Spleen (tissue), 11 donors: ENCODE results near the gene NLK. TPM values are rescaled to one million over a fixed set of nuclear protein-coding genes. Genes with fewer than 3 reads are reported as not detected.
A peak's percentile ranks its signal among the peaks of the same experiment; 100 is the strongest.

ENCODE experiments used
- DNase-seq: peaks from one replicate; pipeline ENCODE4 v3.0.0-alpha.2; 2020
- H3K27ac ChIP-seq, 8 donors: fragments of 200-600 bp; sonication (generic) in 7 of 8; 1 replicate in 4 of 8; 2 replicates in 4 of 8; pipeline versions ENCODE4 v1.5.0 to v1.8.0; 2016 to 2021; ENCODE audit warnings: inconsistent platforms in 4 of 8, mild to moderate bottlenecking in 4 of 8, moderate library complexity in 1 of 8
- H3K27me3 ChIP-seq, 7 donors: fragments of 200-600 bp; sonication (generic) in 6 of 7; replicated peaks in 1 of 7; 1 replicate in 4 of 7; 2 replicates in 3 of 7; pipeline versions ENCODE4 v1.5.0 to v1.8.0; 2016 to 2021; ENCODE audit warnings: inconsistent platforms in 3 of 7, mild to moderate bottlenecking in 1 of 7
- H3K36me3 ChIP-seq, 6 donors: fragments of 200-600 bp; sonication (generic) in 5 of 6; 1 replicate in 4 of 6; 2 replicates in 2 of 6; pipeline versions ENCODE4 v1.5.0 to v1.8.0; 2016 to 2021; ENCODE audit warnings: inconsistent platforms in 2 of 6
- H3K4me1 ChIP-seq, 6 donors: fragments of 200-600 bp; sonication (generic) in 5 of 6; 1 replicate in 3 of 6; 2 replicates in 3 of 6; pipeline versions ENCODE4 v1.5.0 to v1.8.0; 2016 to 2021; ENCODE audit warnings: inconsistent platforms in 3 of 6
- H3K4me3 ChIP-seq, 8 donors: fragments of 200-600 bp; sonication (generic) in 7 of 8; 1 replicate in 4 of 8; 2 replicates in 4 of 8; pipeline versions ENCODE4 v1.5.0 to v1.8.0; 2016 to 2021; ENCODE audit warnings: inconsistent platforms in 4 of 8, mild to moderate bottlenecking in 4 of 8, moderate library complexity in 2 of 8
- H3K9me3 ChIP-seq, 8 donors: fragments of 200-600 bp; sonication (generic) in 7 of 8; 1 replicate in 4 of 8; 2 replicates in 4 of 8; pipeline versions ENCODE4 v1.5.0 to v1.8.0; 2016 to 2021; ENCODE audit warnings: inconsistent platforms in 4 of 8
- CTCF ChIP-seq, 11 experiments: fragments of 200-600 bp in 7 of 11; fragments of 450-650 bp in 4 of 11; sonication (generic) in 4 of 11; IDR thresholded peaks in 8 of 11; conservative IDR thresholded peaks in 3 of 11; 1 replicate in 7 of 11; 2 replicates in 4 of 11; pipeline versions ENCODE4 v1.4.0 to v1.8.0; 2016 to 2021; ENCODE audit warnings: antibody characterized with exemption in 11 of 11, inconsistent platforms in 4 of 11, mild to moderate bottlenecking in 1 of 11
- POLR2A ChIP-seq, 3 donors: fragments of 450-650 bp; IDR thresholded peaks; one replicate each; pipeline ENCODE4 v1.5.1; 2017; ENCODE audit warnings: antibody characterized with exemption in 3 of 3, mild to moderate bottlenecking in 1 of 3
- POLR2AphosphoS5 ChIP-seq, 3 donors: sonication (generic); formaldehyde crosslinking; IDR thresholded peaks; one replicate each; pipeline ENCODE4 v1.5.1; 2017; ENCODE audit warnings: antibody characterized with exemption in 3 of 3
- WGBS, 5 donors: extraction: QIAGEN DNeasy Blood & Tissue Kit in 3 of 5; methylation state at CpG; one replicate each; pipeline versions ENCODE4 v1.1.5 to v1.1.7; 2013 to 2018; 5-methylcytosine and 5-hydroxymethylcytosine counted together
- intact Hi-C: fragments of 100-400 bp; cut with DNase I; formaldehyde crosslinking; loops from one replicate; pipeline ENCODE4 v1.15.0; 2023; ENCODE audit warnings: low total_unique reads
- polyA plus RNA-seq, 3 donors: library from polyadenylated mRNA; stranded (reverse); fragments of 200-250 nt; gene quantifications; one replicate each; pipeline ENCODE4 v1.2.1, GENCODE V29; 2013
- total RNA-seq, 7 donors: library from RNA; depleted of rRNA in 3 of 7; stranded (reverse); fragments of >200 nt in 3 of 7; fragmentation: NEBNext Ultra II Directional in 4 of 7; extraction: Animal tissue kit (Norgen Biotek cat#: 25700) in 4 of 7; gene quantifications; one replicate each; pipeline versions ENCODE4 v1.1.0 to v1.2.1, GENCODE V29; 2016 to 2021
- donor health status: healthy with polysubstance abuse.
- donor health status: DM: no; HTN: no; CAD: no; lungs with moderate emphysema.
- donor health status: DM: no; HTN: no; CAD: no.
- donor health status: Bipolar disorder and iron deficiency.
- donor health status: healthy.
- donor health status: DM: no; HTN: no; CAD: no.
- donor health status: DM: yes; HTN: yes; CAD: no.

NLK gene
- total and polyA plus RNA-seq, 10 donors, result 12.6 to 49.4 (median 34.3) TPM

DNA sequence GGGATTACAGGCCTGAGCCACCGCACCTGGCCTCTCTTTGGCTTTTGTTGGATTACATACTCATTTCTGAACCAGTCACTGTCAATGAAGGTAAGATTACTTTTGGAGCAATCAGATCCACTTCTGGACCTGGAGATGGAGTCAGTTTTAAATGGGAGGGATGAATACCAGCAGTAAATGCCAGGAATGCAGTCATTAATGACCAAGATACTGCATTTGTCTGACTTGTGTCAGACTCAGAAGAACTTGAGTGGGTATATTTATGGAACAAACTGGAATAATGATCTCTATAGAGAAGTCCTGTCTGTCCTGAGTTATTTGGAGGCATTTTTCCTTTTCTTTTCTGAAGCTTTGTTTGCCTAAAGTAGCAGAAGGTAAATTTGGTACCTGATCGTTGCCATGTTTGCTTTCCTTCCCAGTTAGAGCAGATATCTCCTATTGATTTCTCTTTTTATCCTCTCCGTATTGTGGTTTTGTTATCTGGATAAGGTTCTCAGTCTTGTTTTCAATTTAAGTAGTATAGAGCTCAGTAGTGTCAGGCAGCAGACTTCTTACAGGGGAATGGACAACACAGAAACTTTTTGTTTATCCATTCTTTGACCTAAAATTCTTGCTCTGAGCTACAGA, 10.7 kb downstream of the NLK start:
- Histone ChIP-seq H3K27ac (peak overlapping the region in 3 of 8 donors; percentile 23 to 30 (median 23)), H3K4me3 (no peak overlapping the region), H3K27me3 (no peaks in the 10 kb centered on the region), H3K4me1 (peaks cover 24 to 91% (median 52%) of the 10 kb centered on the region in 6 donors), H3K9me3 (no peaks in the 10 kb centered on the region), H3K36me3 (no peaks in the 10 kb centered on the region)
- intact Hi-C loops, result no loop called here
- 78 to 88% (median 82%) methylated on average over 3 of the region's 3 CpGs for WGBS, 5 donors
- no peak for TF ChIP-seq POLR2A (IDR thresholded peaks at IDR 0.05)
- no peak for TF ChIP-seq POLR2AphosphoS5 (IDR thresholded peaks at IDR 0.05)
- TF ChIP-seq CTCF (IDR thresholded peaks at IDR 0.05 in 8 of 11, conservative IDR thresholded peaks at IDR 0.05 in 3 of 11), result no peak
- no peak for DNase-seq

GRCh38 chr17:28053725-28054124, 11.2 kb downstream of the NLK start:
- H3K36me3 ChIP-seq, result no peaks in the 10 kb centered on the region
- no peaks in the 10 kb centered on the region for H3K27me3 ChIP-seq
- H3K4me1 ChIP-seq, result peaks cover 24 to 91% (median 53%) of the 10 kb centered on the region in 6 donors
- H3K9me3 ChIP-seq, result no peaks in the 10 kb centered on the region
- no peak for DNase-seq
- peak overlapping the region in 2 of 8 donors; percentile 23 to 30 for H3K27ac ChIP-seq
- WGBS, 5 donors, result 65 to 80% (median 76%) methylated on average over 2 of the region's 2 CpGs
- no peak overlapping the region for H3K4me3 ChIP-seq
- intact Hi-C loops, result no loop called here
- TF ChIP-seq POLR2A (IDR thresholded peaks at IDR 0.05) (no peak), CTCF (IDR thresholded peaks at IDR 0.05 in 8 of 11, conservative IDR thresholded peaks at IDR 0.05 in 3 of 11) (no peak), POLR2AphosphoS5 (IDR thresholded peaks at IDR 0.05) (no peak)

DNA sequence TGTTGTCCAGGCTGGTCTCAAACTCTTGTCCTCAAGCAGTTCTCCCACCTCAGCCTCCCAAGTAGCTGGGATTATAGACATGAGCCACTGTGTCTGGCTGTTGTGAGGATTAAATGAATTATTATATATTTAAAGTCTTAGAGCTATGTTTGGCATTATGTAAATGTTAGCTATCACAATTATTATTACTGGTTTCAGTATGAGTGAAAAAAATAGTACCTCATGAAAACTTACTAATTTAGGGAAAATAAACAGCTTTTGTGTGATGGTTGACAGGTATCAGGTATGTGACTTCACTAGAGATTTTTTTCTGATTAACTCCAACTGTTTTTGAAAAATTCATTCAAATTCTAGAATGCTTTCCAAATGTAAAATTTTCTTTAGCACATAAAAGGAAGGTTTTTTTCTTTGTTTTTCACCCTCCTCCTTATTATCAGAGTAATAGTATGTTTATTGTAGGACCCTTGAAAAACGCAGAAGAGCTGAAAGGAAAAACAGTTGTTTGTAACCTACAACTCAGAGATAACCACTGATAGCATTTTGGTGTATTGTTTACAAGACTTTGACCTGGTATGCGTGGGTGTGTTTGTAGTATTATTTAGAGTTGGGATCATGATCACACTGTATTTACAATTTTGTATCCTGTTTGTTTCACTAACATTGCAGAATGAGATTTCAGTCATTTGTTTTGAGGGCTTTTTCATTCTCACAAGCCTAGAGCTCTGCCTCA, 13.2 kb downstream of the NLK start:
- Histone ChIP-seq H3K36me3 (no peaks in the 10 kb centered on the region), H3K4me1 (peaks cover 24 to 88% (median 50%) of the 10 kb centered on the region in 6 donors), H3K4me3 (no peak overlapping the region), H3K27me3 (no peaks in the 10 kb centered on the region), H3K27ac (no peak overlapping the region), H3K9me3 (no peaks in the 10 kb centered on the region)
- intact Hi-C loops, result no loop called here
- TF ChIP-seq POLR2A (IDR thresholded peaks at IDR 0.05), result no peak
- no peak for TF ChIP-seq CTCF (IDR thresholded peaks at IDR 0.05 in 8 of 11, conservative IDR thresholded peaks at IDR 0.05 in 3 of 11)
- DNase-seq, result no peak
- WGBS, 5 donors, result 65 to 79% (median 65%) methylated on average over 2 of the region's 2 CpGs

DNA sequence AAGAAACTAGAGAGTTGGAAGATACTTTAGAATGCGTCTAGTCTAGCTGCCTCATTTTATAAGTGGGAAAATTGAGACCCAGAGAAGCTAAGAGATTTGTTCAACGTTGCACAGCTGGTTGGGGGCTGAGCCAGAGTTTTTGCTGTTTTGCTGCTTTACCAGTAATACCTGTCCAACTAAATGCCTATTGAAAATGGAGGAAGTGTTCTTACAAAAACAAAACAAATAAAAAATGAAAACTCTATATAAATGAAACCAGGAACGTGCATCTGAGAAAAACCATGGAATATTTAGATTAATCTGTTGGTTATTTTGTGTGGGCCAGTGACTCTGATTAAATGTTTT, 13.8 kb downstream of the NLK start:
- Histone ChIP-seq H3K4me1 (peaks cover 24 to 85% (median 48%) of the 10 kb centered on the region in 6 donors), H3K27ac (no peak overlapping the region), H3K9me3 (no peaks in the 10 kb centered on the region), H3K36me3 (no peaks in the 10 kb centered on the region), H3K27me3 (no peaks in the 10 kb centered on the region), H3K4me3 (no peak overlapping the region)
- intact Hi-C loops, result no loop called here
- TF ChIP-seq POLR2AphosphoS5 (IDR thresholded peaks at IDR 0.05), result no peak
- TF ChIP-seq POLR2A (IDR thresholded peaks at IDR 0.05), result no peak
- WGBS, 5 donors, result 62 to 78% (median 74%) methylated on average over 3 of the region's 3 CpGs
- DNase-seq, result no peak
